Spleen (tissue), 11 donors: ENCODE data around the gene DGCR6. TPM values are rescaled to one million over a fixed set of nuclear protein-coding genes. Genes with fewer than 3 reads are reported as not detected.

Source experiments
- DNase-seq: peaks from one replicate; pipeline ENCODE4 v3.0.0-alpha.2; 2020
- H3K27ac ChIP-seq, 8 donors: fragments of 200-600 bp; sonication (generic) in 7 of 8; 1 replicate in 4 of 8; 2 replicates in 4 of 8; pipeline versions ENCODE4 v1.5.0 to v1.8.0; 2016 to 2021; ENCODE audit warnings: inconsistent platforms in 4 of 8, mild to moderate bottlenecking in 4 of 8, moderate library complexity in 1 of 8
- H3K27me3 ChIP-seq, 7 donors: fragments of 200-600 bp; sonication (generic) in 6 of 7; replicated peaks in 1 of 7; 1 replicate in 4 of 7; 2 replicates in 3 of 7; pipeline versions ENCODE4 v1.5.0 to v1.8.0; 2016 to 2021; ENCODE audit warnings: inconsistent platforms in 3 of 7, mild to moderate bottlenecking in 1 of 7
- H3K36me3 ChIP-seq, 6 donors: fragments of 200-600 bp; sonication (generic) in 5 of 6; 1 replicate in 4 of 6; 2 replicates in 2 of 6; pipeline versions ENCODE4 v1.5.0 to v1.8.0; 2016 to 2021; ENCODE audit warnings: inconsistent platforms in 2 of 6
- H3K4me1 ChIP-seq, 6 donors: fragments of 200-600 bp; sonication (generic) in 5 of 6; 1 replicate in 3 of 6; 2 replicates in 3 of 6; pipeline versions ENCODE4 v1.5.0 to v1.8.0; 2016 to 2021; ENCODE audit warnings: inconsistent platforms in 3 of 6
- H3K4me3 ChIP-seq, 8 donors: fragments of 200-600 bp; sonication (generic) in 7 of 8; 1 replicate in 4 of 8; 2 replicates in 4 of 8; pipeline versions ENCODE4 v1.5.0 to v1.8.0; 2016 to 2021; ENCODE audit warnings: inconsistent platforms in 4 of 8, mild to moderate bottlenecking in 4 of 8, moderate library complexity in 2 of 8
- H3K9me3 ChIP-seq, 8 donors: fragments of 200-600 bp; sonication (generic) in 7 of 8; 1 replicate in 4 of 8; 2 replicates in 4 of 8; pipeline versions ENCODE4 v1.5.0 to v1.8.0; 2016 to 2021; ENCODE audit warnings: inconsistent platforms in 4 of 8
- POLR2A ChIP-seq, 3 donors: fragments of 450-650 bp; IDR thresholded peaks; one replicate each; pipeline ENCODE4 v1.5.1; 2017; ENCODE audit warnings: antibody characterized with exemption in 3 of 3, mild to moderate bottlenecking in 1 of 3
- POLR2AphosphoS5 ChIP-seq, 3 donors: sonication (generic); formaldehyde crosslinking; IDR thresholded peaks; one replicate each; pipeline ENCODE4 v1.5.1; 2017; ENCODE audit warnings: antibody characterized with exemption in 3 of 3
- WGBS, 5 donors: extraction: QIAGEN DNeasy Blood & Tissue Kit in 3 of 5; methylation state at CpG; one replicate each; pipeline versions ENCODE4 v1.1.5 to v1.1.7; 2013 to 2018; 5-methylcytosine and 5-hydroxymethylcytosine counted together
- intact Hi-C: fragments of 100-400 bp; cut with DNase I; formaldehyde crosslinking; loops from one replicate; pipeline ENCODE4 v1.15.0; 2023; ENCODE audit warnings: low total_unique reads
- polyA plus RNA-seq, 3 donors: library from polyadenylated mRNA; stranded (reverse); fragments of 200-250 nt; gene quantifications; one replicate each; pipeline ENCODE4 v1.2.1, GENCODE V29; 2013
- total RNA-seq, 7 donors: library from RNA; depleted of rRNA in 3 of 7; stranded (reverse); fragments of >200 nt in 3 of 7; fragmentation: NEBNext Ultra II Directional in 4 of 7; extraction: Animal tissue kit (Norgen Biotek cat#: 25700) in 4 of 7; gene quantifications; one replicate each; pipeline versions ENCODE4 v1.1.0 to v1.2.1, GENCODE V29; 2016 to 2021
- TF ChIP-seq, protein P1 (sequence below), 11 experiments: fragments of 200-600 bp in 7 of 11; fragments of 450-650 bp in 4 of 11; sonication (generic) in 4 of 11; IDR thresholded peaks in 8 of 11; conservative IDR thresholded peaks in 3 of 11; 1 replicate in 7 of 11; 2 replicates in 4 of 11; pipeline versions ENCODE4 v1.4.0 to v1.8.0; 2016 to 2021; ENCODE audit warnings: antibody characterized with exemption in 11 of 11, inconsistent platforms in 4 of 11, mild to moderate bottlenecking in 1 of 11
- donor health status: healthy with polysubstance abuse.
- donor health status: DM: no; HTN: no; CAD: no; lungs with moderate emphysema.
- donor health status: DM: no; HTN: no; CAD: no.
- donor health status: Bipolar disorder and iron deficiency.
- donor health status: healthy.
- donor health status: DM: no; HTN: no; CAD: no.
- donor health status: DM: yes; HTN: yes; CAD: no.

Gene DGCR6
- total and polyA plus RNA-seq, 10 donors: 0.46 to 5.3 (median 1.5) TPM

- intact Hi-C loops: no loop called here
- no peak for TF ChIP-seq POLR2AphosphoS5 (IDR thresholded peaks at IDR 0.05)
- TF ChIP-seq, protein P1, sequence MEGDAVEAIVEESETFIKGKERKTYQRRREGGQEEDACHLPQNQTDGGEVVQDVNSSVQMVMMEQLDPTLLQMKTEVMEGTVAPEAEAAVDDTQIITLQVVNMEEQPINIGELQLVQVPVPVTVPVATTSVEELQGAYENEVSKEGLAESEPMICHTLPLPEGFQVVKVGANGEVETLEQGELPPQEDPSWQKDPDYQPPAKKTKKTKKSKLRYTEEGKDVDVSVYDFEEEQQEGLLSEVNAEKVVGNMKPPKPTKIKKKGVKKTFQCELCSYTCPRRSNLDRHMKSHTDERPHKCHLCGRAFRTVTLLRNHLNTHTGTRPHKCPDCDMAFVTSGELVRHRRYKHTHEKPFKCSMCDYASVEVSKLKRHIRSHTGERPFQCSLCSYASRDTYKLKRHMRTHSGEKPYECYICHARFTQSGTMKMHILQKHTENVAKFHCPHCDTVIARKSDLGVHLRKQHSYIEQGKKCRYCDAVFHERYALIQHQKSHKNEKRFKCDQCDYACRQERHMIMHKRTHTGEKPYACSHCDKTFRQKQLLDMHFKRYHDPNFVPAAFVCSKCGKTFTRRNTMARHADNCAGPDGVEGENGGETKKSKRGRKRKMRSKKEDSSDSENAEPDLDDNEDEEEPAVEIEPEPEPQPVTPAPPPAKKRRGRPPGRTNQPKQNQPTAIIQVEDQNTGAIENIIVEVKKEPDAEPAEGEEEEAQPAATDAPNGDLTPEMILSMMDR (IDR thresholded peaks at IDR 0.05 in 8 of 11, conservative IDR thresholded peaks at IDR 0.05 in 3 of 11): no peak
- TF ChIP-seq POLR2A (IDR thresholded peaks at IDR 0.05): no peak
- Histone ChIP-seq H3K27ac (no peak overlapping the region), H3K4me3 (no peak overlapping the region), H3K27me3 (no peaks in the 10 kb centered on the region), H3K9me3 (no peaks in the 10 kb centered on the region), H3K4me1 (no peaks in the 10 kb centered on the region), H3K36me3 (no peaks in the 10 kb centered on the region)
- WGBS, 5 donors: no CpG with 5 or more reads among the region's 20 CpGs
- DNase-seq: no peak
Observed at GRCh38 chr22:18925368-18926064, 19.4 kb downstream of the DGCR6 start.

- Histone ChIP-seq H3K27ac (no peak overlapping the region), H3K4me3 (no peak overlapping the region), H3K36me3 (no peaks in the 10 kb centered on the region), H3K27me3 (no peaks in the 10 kb centered on the region), H3K4me1 (no peaks in the 10 kb centered on the region), H3K9me3 (no peaks in the 10 kb centered on the region)
- no CpG with 5 or more reads among the region's 4 CpGs for WGBS, 5 donors
- intact Hi-C loops: no loop called here
- TF ChIP-seq POLR2AphosphoS5 (IDR thresholded peaks at IDR 0.05) (no peak), POLR2A (IDR thresholded peaks at IDR 0.05) (no peak)
- TF ChIP-seq, protein P1 (IDR thresholded peaks at IDR 0.05 in 8 of 11, conservative IDR thresholded peaks at IDR 0.05 in 3 of 11): no peak
- no peak for DNase-seq
Observed at GRCh38 chr22:18927020-18927419, 20.9 kb downstream of the DGCR6 start.

GRCh38 chr22:18927573-18927972 lies 21.5 kb downstream of the DGCR6 start:
- intact Hi-C loops: no loop called here
- no CpG with 5 or more reads among the region's 5 CpGs for WGBS, 5 donors
- H3K27me3 ChIP-seq: no peaks in the 10 kb centered on the region
- H3K27ac ChIP-seq: no peak overlapping the region
- H3K36me3 ChIP-seq: no peaks in the 10 kb centered on the region
- TF ChIP-seq POLR2AphosphoS5 (IDR thresholded peaks at IDR 0.05) (no peak), POLR2A (IDR thresholded peaks at IDR 0.05) (no peak)
- TF ChIP-seq, protein P1 (IDR thresholded peaks at IDR 0.05 in 8 of 11, conservative IDR thresholded peaks at IDR 0.05 in 3 of 11): no peak
- H3K9me3 ChIP-seq: no peaks in the 10 kb centered on the region
- no peaks in the 10 kb centered on the region for H3K4me1 ChIP-seq
- no peak for DNase-seq
- no peak overlapping the region for H3K4me3 ChIP-seq

- Histone ChIP-seq H3K36me3 (no peaks in the 10 kb centered on the region), H3K4me1 (no peaks in the 10 kb centered on the region), H3K9me3 (no peaks in the 10 kb centered on the region), H3K27me3 (no peaks in the 10 kb centered on the region), H3K4me3 (no peak overlapping the region), H3K27ac (no peak overlapping the region)
- DNase-seq: no peak
- WGBS, 5 donors: 12 to 80% methylated on average over 1 to 2 of the region's 5 CpGs; no CpG with 5 or more reads in 3 of the 5 donors
- TF ChIP-seq POLR2A (IDR thresholded peaks at IDR 0.05) (no peak), POLR2AphosphoS5 (IDR thresholded peaks at IDR 0.05) (no peak)
- TF ChIP-seq, protein P1 (IDR thresholded peaks at IDR 0.05 in 8 of 11, conservative IDR thresholded peaks at IDR 0.05 in 3 of 11): no peak
- intact Hi-C loops: no loop called here
Observed at GRCh38 chr22:18929459-18929858, 23.3 kb downstream of the DGCR6 start.
